PFSK-1 (cell line): Measurements from ENCODE around the gene TMEM213.

Source experiments
- FOXP2 ChIP-seq: optimal IDR thresholded peaks from 2 replicates; pipeline ENCODE3; 2011; ENCODE audit warnings: borderline replicate concordance, control low read depth, inconsistent platforms; ENCODE audit not compliant: insufficient read depth; ENCODE audit errors: extremely low read length, extremely low read depth
- POLR2AphosphoS5 ChIP-seq: IDR thresholded peaks from 2 replicates; pipeline ENCODE4 v1.6.1; 2012; ENCODE audit warnings: low read depth, mild to moderate bottlenecking, control low read depth, low read length, moderate library complexity
- REST ChIP-seq, 2 experiments: IDR thresholded peaks; 2 replicates each; pipeline versions ENCODE4 v1.6.1 to v1.8.0; 2011 to 2012; ENCODE audit warnings: low read depth in 2 of 2, low read length in 2 of 2, control low read depth in 1 of 2, inconsistent platforms in 1 of 2, mild to moderate bottlenecking in 1 of 2, moderate library complexity in 1 of 2; ENCODE audit not compliant: insufficient read depth in 1 of 2
- SIN3A ChIP-seq: IDR thresholded peaks from 2 replicates; pipeline ENCODE4 v1.6.1; 2012; ENCODE audit warnings: mild to moderate bottlenecking, low read length, moderate library complexity, borderline replicate concordance; ENCODE audit not compliant: insufficient read depth
- TAF1 ChIP-seq: IDR thresholded peaks from 2 replicates; pipeline ENCODE4 v1.6.1; 2012; ENCODE audit warnings: low read length, control low read depth, borderline replicate concordance; ENCODE audit not compliant: insufficient read depth

Gene TMEM213

GRCh38 chr7:138802706-138803105, 4.9 kb downstream of the TMEM213 start:
- no peak for TF ChIP-seq POLR2AphosphoS5
- TF ChIP-seq TAF1 = no peak
- TF ChIP-seq FOXP2 = no peak

- TF ChIP-seq SIN3A (no peak), FOXP2 (no peak), TAF1 (no peak), REST (IDR thresholded peaks at IDR 0.05; ENCODE audit: insufficient read depth in 1 of 2, low read depth in 2 of 2, low read length in 2 of 2) (no peak), POLR2AphosphoS5 (no peak)
Measured at GRCh38 chr7:138804618-138805017, 6.8 kb downstream of the TMEM213 start.

- TF ChIP-seq POLR2AphosphoS5 (no peak), SIN3A (no peak), FOXP2 (no peak), REST (IDR thresholded peaks at IDR 0.05; ENCODE audit: insufficient read depth in 1 of 2, low read depth in 2 of 2, low read length in 2 of 2) (no peak), TAF1 (no peak)
Measured at GRCh38 chr7:138809346-138809745, 11.6 kb downstream of the TMEM213 start.

- no peak for TF ChIP-seq SIN3A
- no peak for TF ChIP-seq TAF1
- TF ChIP-seq REST (IDR thresholded peaks at IDR 0.05; ENCODE audit: insufficient read depth in 1 of 2, low read depth in 2 of 2, low read length in 2 of 2) = no peak
- TF ChIP-seq POLR2AphosphoS5 = no peak
Measured at GRCh38 chr7:138813945-138814344, 16.2 kb downstream of the TMEM213 start.

GRCh38 chr7:138814816-138815332, 17.1 kb downstream of the TMEM213 start:
- TF ChIP-seq SIN3A (no peak), TAF1 (no peak), FOXP2 (no peak), POLR2AphosphoS5 (no peak)

- TF ChIP-seq POLR2AphosphoS5 (no peak), FOXP2 (no peak), REST (IDR thresholded peaks at IDR 0.05; ENCODE audit: insufficient read depth in 1 of 2, low read depth in 2 of 2, low read length in 2 of 2) (no peak), SIN3A (no peak), TAF1 (no peak)
Measured at GRCh38 chr7:138816650-138817049, 18.9 kb downstream of the TMEM213 start.
